Upper lobe of left lung (tissue), 6 donors: ENCODE results near the gene RDX. TPM values are rescaled to one million over a fixed set of nuclear protein-coding genes. Genes with fewer than 3 reads are reported as not detected.

Experiments used
- ATAC-seq, 2 donors: fragments of 200-7000 bp; cut with Tn5 transposase; one replicate each; pipeline ENCODE4 v1.9.1; 2022; ENCODE audit warnings: mild to moderate bottlenecking in 2 of 2, moderate library complexity in 2 of 2; ENCODE audit not compliant: low FRiP score in 2 of 2
- DNase-seq, 2 donors: peaks; one replicate each; pipeline ENCODE4 v3.0.0-alpha.2; 2019 to 2020
- H3K27ac ChIP-seq, 4 donors: fragments of 200-600 bp; sonication (generic); one replicate each; pipeline ENCODE4 v1.5.1; 2016 to 2019
- H3K27me3 ChIP-seq, 4 donors: fragments of 200-600 bp; sonication (generic); one replicate each; pipeline ENCODE4 v1.5.1; 2017 to 2019
- H3K36me3 ChIP-seq, 4 donors: fragments of 200-600 bp; sonication (generic); one replicate each; pipeline ENCODE4 v1.5.1; 2016 to 2019
- H3K4me1 ChIP-seq, 4 donors: fragments of 200-600 bp; sonication (generic); one replicate each; pipeline ENCODE4 v1.5.1; 2018 to 2019
- H3K4me3 ChIP-seq, 4 donors: fragments of 200-600 bp; sonication (generic); one replicate each; pipeline ENCODE4 v1.5.1; 2017 to 2019; ENCODE audit warnings: mild to moderate bottlenecking in 2 of 4, moderate library complexity in 1 of 4
- H3K9me3 ChIP-seq, 4 donors: fragments of 200-600 bp; sonication (generic); one replicate each; pipeline ENCODE4 v1.5.1; 2018 to 2019
- CTCF ChIP-seq, 6 experiments: fragments of 450-650 bp in 4 of 6; fragments of 200-600 bp in 2 of 6; sonication (generic) in 2 of 6; IDR thresholded peaks; one replicate each; pipeline ENCODE4 v1.5.1; 2016 to 2019; ENCODE audit warnings: antibody characterized with exemption in 6 of 6
- EP300 ChIP-seq, 4 donors: sonication (generic); formaldehyde crosslinking; IDR thresholded peaks; one replicate each; pipeline ENCODE4 v1.5.1; 2017; ENCODE audit warnings: antibody characterized with exemption in 4 of 4, control low read depth in 2 of 4
- POLR2A ChIP-seq, 4 donors: fragments of 450-650 bp; IDR thresholded peaks; one replicate each; pipeline ENCODE4 v1.5.1; 2016 to 2017; ENCODE audit warnings: antibody characterized with exemption in 4 of 4, mild to moderate bottlenecking in 2 of 4
- POLR2AphosphoS5 ChIP-seq, 2 donors: sonication (generic); formaldehyde crosslinking; IDR thresholded peaks; one replicate each; pipeline ENCODE4 v1.5.1; 2017; ENCODE audit warnings: antibody characterized with exemption in 2 of 2
- WGBS, 2 donors: methylation state at CpG; one replicate each; pipeline ENCODE4 v1.1.5; 2017 to 2018; 5-methylcytosine and 5-hydroxymethylcytosine counted together
- total RNA-seq, 6 donors: library from RNA; depleted of rRNA in 4 of 6; stranded (reverse); fragments of >200 nt in 4 of 6; gene quantifications; one replicate each; pipeline versions ENCODE4 v1.1.0 to v1.2.1, GENCODE V29; 2016 to 2021
- donor health status: DM: no; HTN: no; CAD: no; lungs with moderate emphysema.
- donor health status: DM: no; HTN: yes; CAD: no; lungs with severe emphysema.

RDX gene
- total RNA-seq, 6 donors from 2014 or later = 113 to 142 (median 121) TPM

GRCh38 chr11:110185599-110185998, 110.8 kb downstream of the RDX start:
- H3K9me3 ChIP-seq = no peaks in the 10 kb centered on the region
- no peak for ATAC-seq
- DNase-seq = no peak
- H3K27me3 ChIP-seq = no peaks in the 10 kb centered on the region
- TF ChIP-seq EP300 (IDR thresholded peaks at IDR 0.05) = no peak
- TF ChIP-seq CTCF (IDR thresholded peaks at IDR 0.05) = no peak
- TF ChIP-seq POLR2AphosphoS5 (IDR thresholded peaks at IDR 0.05) = no peak
- TF ChIP-seq POLR2A (IDR thresholded peaks at IDR 0.05) = no peak
- peak overlapping the region in 1 of 4 donors; percentile 43 for H3K27ac ChIP-seq
- no peak overlapping the region for H3K4me3 ChIP-seq
- 88 to 100% methylated on average over 5 to 7 of the region's 7 CpGs for WGBS, 2 donors
- no peaks in the 10 kb centered on the region for H3K4me1 ChIP-seq
- H3K36me3 ChIP-seq = no peaks in the 10 kb centered on the region

GRCh38 chr11:110185121-110185591, 111.3 kb downstream of the RDX start:
- Histone ChIP-seq H3K9me3 (no peaks in the 10 kb centered on the region), H3K27me3 (no peaks in the 10 kb centered on the region), H3K36me3 (no peaks in the 10 kb centered on the region), H3K4me1 (no peaks in the 10 kb centered on the region), H3K27ac (peak overlapping the region in 1 of 4 donors; percentile 43), H3K4me3 (no peak overlapping the region)
- TF ChIP-seq EP300 (IDR thresholded peaks at IDR 0.05) (no peak), POLR2A (IDR thresholded peaks at IDR 0.05) (no peak), CTCF (IDR thresholded peaks at IDR 0.05) (no peak), POLR2AphosphoS5 (IDR thresholded peaks at IDR 0.05) (no peak)
- no peak for ATAC-seq
- 79 to 84% methylated on average over 2 to 3 of the region's 3 CpGs for WGBS, 2 donors
- no peak for DNase-seq

- Histone ChIP-seq H3K9me3 (no peaks in the 10 kb centered on the region), H3K36me3 (no peaks in the 10 kb centered on the region), H3K4me1 (no peaks in the 10 kb centered on the region), H3K27ac (no peak overlapping the region), H3K4me3 (no peak overlapping the region), H3K27me3 (no peaks in the 10 kb centered on the region)
- TF ChIP-seq EP300 (IDR thresholded peaks at IDR 0.05) = no peak
- no peak for TF ChIP-seq POLR2A (IDR thresholded peaks at IDR 0.05)
- no peak for TF ChIP-seq POLR2AphosphoS5 (IDR thresholded peaks at IDR 0.05)
- TF ChIP-seq CTCF (IDR thresholded peaks at IDR 0.05) = no peak
- DNase-seq (no peak), ATAC-seq (no peak)
- WGBS, 2 donors = 70 to 83% methylated on average over 7 of the region's 7 CpGs
Observed at GRCh38 chr11:110184456-110184855, 112.0 kb downstream of the RDX start.

- Histone ChIP-seq H3K9me3 (no peaks in the 10 kb centered on the region), H3K4me3 (no peak overlapping the region), H3K36me3 (no peaks in the 10 kb centered on the region), H3K4me1 (no peaks in the 10 kb centered on the region), H3K27ac (no peak overlapping the region), H3K27me3 (no peaks in the 10 kb centered on the region)
- ATAC-seq = no peak
- DNase-seq = no peak
- 89 to 94% methylated on average over 4 to 5 of the region's 5 CpGs for WGBS, 2 donors
- TF ChIP-seq CTCF (IDR thresholded peaks at IDR 0.05) (no peak), EP300 (IDR thresholded peaks at IDR 0.05) (no peak), POLR2A (IDR thresholded peaks at IDR 0.05) (no peak), POLR2AphosphoS5 (IDR thresholded peaks at IDR 0.05) (no peak)
Observed at GRCh38 chr11:110182886-110183285, 113.5 kb downstream of the RDX start.

GRCh38 chr11:110179064-110179463, 117.3 kb downstream of the RDX start:
- no peak overlapping the region for H3K27ac ChIP-seq
- H3K4me1 ChIP-seq = peaks cover 0 to 15% (median 9%) of the 10 kb centered on the region in 4 donors
- no peaks in the 10 kb centered on the region for H3K27me3 ChIP-seq
- WGBS, 2 donors = 96 to 97% methylated on average over 3 to 4 of the region's 4 CpGs
- no peaks in the 10 kb centered on the region for H3K9me3 ChIP-seq
- TF ChIP-seq POLR2AphosphoS5 (IDR thresholded peaks at IDR 0.05) = no peak
- no peaks in the 10 kb centered on the region for H3K36me3 ChIP-seq
- ATAC-seq = no peak
- no peak for DNase-seq
- H3K4me3 ChIP-seq = no peak overlapping the region
